WTC11 (cell line): ENCODE measurements around the gene UNC93A. TPM values are rescaled to one million over a fixed set of nuclear protein-coding genes. Genes with fewer than 3 reads are reported as not detected.

Experiments used
- ATAC-seq: fragments of 200-7000 bp; cut with Tn5 transposase; 2 replicates; pipeline ENCODE4 v1.10.0; 2021; ENCODE audit warnings: mild to moderate bottlenecking, moderate library complexity
- CTCF ChIA-PET: fragments of 300-600 bp; sonication (Branson Sonifier 250); formaldehyde crosslinking; loops from one replicate; lab custom pipeline; 2021; ENCODE audit warnings: antibody characterized with exemption; lab: Charles Lee
- POLR2A ChIA-PET: fragments of 350-600 bp; sonication (Branson Sonifier 250); formaldehyde crosslinking; loops from one replicate; lab custom pipeline; 2021; ENCODE audit warnings: antibody characterized with exemption; lab: Charles Lee
- DNase-seq: peaks from one replicate; pipeline ENCODE4 v3.0.0; 2021; ENCODE audit warnings: low spot score
- H3K27ac Mint-ChIP-seq: 2 replicates; pipeline ENCODE4 v1.8.0; 2021; ENCODE audit warnings: mixed read lengths
- H3K27me3 Mint-ChIP-seq: 2 replicates; pipeline ENCODE4 v1.8.0; 2021; ENCODE audit warnings: low read depth, mild to moderate bottlenecking, moderate library complexity, mixed read lengths
- H3K36me3 Mint-ChIP-seq: 2 replicates; pipeline ENCODE4 v1.8.0; 2021; ENCODE audit warnings: mixed read lengths
- H3K4me1 Mint-ChIP-seq: 2 replicates; pipeline ENCODE4 v1.8.0; 2022; ENCODE audit warnings: mixed read lengths
- H3K4me3 Mint-ChIP-seq: 2 replicates; pipeline ENCODE4 v1.8.0; 2021; ENCODE audit warnings: mild to moderate bottlenecking, moderate library complexity, mixed read lengths
- H3K9me3 Mint-ChIP-seq: 2 replicates; pipeline ENCODE4 v1.8.0; 2021; ENCODE audit warnings: mixed read lengths
- GABPB1 ChIP-seq: sonication (generic); formaldehyde crosslinking; IDR thresholded peaks from 2 replicates; pipeline ENCODE4 v1.8.1; 2023; ENCODE audit warnings: mild to moderate bottlenecking, missing genetic modification reagents
- GTF2I ChIP-seq: fragments of 250-450 bp; sonication (Bioruptor Pico); conservative IDR thresholded peaks from 2 replicates; pipeline ENCODE4 v1.4.0; 2021; ENCODE audit warnings: mild to moderate bottlenecking
- HMGA2 ChIP-seq: fragments of 250-450 bp; sonication (Bioruptor Pico); IDR thresholded peaks from 2 replicates; pipeline ENCODE4 v1.4.0; 2021; ENCODE audit warnings: mild to moderate bottlenecking, moderate library complexity
- JUN ChIP-seq: sonication (generic); formaldehyde crosslinking; IDR thresholded peaks from 2 replicates; pipeline ENCODE4 v1.8.0; 2023; ENCODE audit warnings: mild to moderate bottlenecking, missing genetic modification reagents
- NFATC4 ChIP-seq: fragments of 250-450 bp; sonication (Bioruptor Pico); IDR thresholded peaks from 2 replicates; pipeline ENCODE4 v1.9.0; 2021; ENCODE audit warnings: mild to moderate bottlenecking
- NFYB ChIP-seq: sonication (generic); formaldehyde crosslinking; conservative IDR thresholded peaks from 2 replicates; pipeline ENCODE4 v1.8.0; 2022; ENCODE audit warnings: low read depth, missing genetic modification reagents
- NR2C2 ChIP-seq: sonication (generic); formaldehyde crosslinking; IDR thresholded peaks from 2 replicates; pipeline ENCODE4 v1.8.0; 2022; ENCODE audit warnings: mild to moderate bottlenecking, missing genetic modification reagents
- RORB ChIP-seq: fragments of 250-450 bp; sonication (Bioruptor Pico); IDR thresholded peaks from 2 replicates; pipeline ENCODE4 v1.9.0; 2021; ENCODE audit warnings: mild to moderate bottlenecking
- TEAD4 ChIP-seq: sonication (generic); formaldehyde crosslinking; IDR thresholded peaks from 2 replicates; pipeline ENCODE4 v1.8.0; 2022; ENCODE audit warnings: mild to moderate bottlenecking, missing genetic modification reagents
- ZNF121 ChIP-seq: sonication (generic); formaldehyde crosslinking; IDR thresholded peaks from 2 replicates; pipeline ENCODE4 v1.8.0; 2023; ENCODE audit warnings: missing genetic modification reagents
- ZNF219 ChIP-seq: sonication (generic); formaldehyde crosslinking; IDR thresholded peaks from 2 replicates; pipeline ENCODE4 v1.8.0; 2023; ENCODE audit warnings: missing genetic modification reagents, mild to moderate bottlenecking, borderline replicate concordance
- ZNF232 ChIP-seq: sonication (generic); formaldehyde crosslinking; IDR thresholded peaks from 2 replicates; pipeline ENCODE4 v1.8.0; 2022; ENCODE audit warnings: mild to moderate bottlenecking, missing genetic modification reagents
- total RNA-seq: library from RNA; stranded (reverse); gene quantifications from 3 replicates; pipeline ENCODE4 v1.2.3, GENCODE V29; 2021
- TF ChIP-seq, protein P1 (sequence below): sonication (generic); formaldehyde crosslinking; conservative IDR thresholded peaks from 2 replicates; pipeline ENCODE4 v1.8.1; 2022; ENCODE audit warnings: mild to moderate bottlenecking, missing genetic modification reagents
- TF ChIP-seq, protein P2 (sequence below): sonication (generic); formaldehyde crosslinking; IDR thresholded peaks from 2 replicates; pipeline ENCODE4 v1.8.0; 2022; ENCODE audit warnings: mild to moderate bottlenecking, missing genetic modification reagents
- TF ChIP-seq, protein P3 (sequence below): sonication (generic); formaldehyde crosslinking; IDR thresholded peaks from 2 replicates; pipeline ENCODE4 v1.8.0; 2022; ENCODE audit warnings: mild to moderate bottlenecking, missing genetic modification reagents
- TF ChIP-seq, protein P4 (sequence below): fragments of 250-450 bp; sonication (Bioruptor Pico); IDR thresholded peaks from 2 replicates; pipeline ENCODE4 v2.1.2; 2022; ENCODE audit warnings: mild to moderate bottlenecking, moderate library complexity
- TF ChIP-seq, protein P5 (sequence below): fragments of 250-450 bp; sonication (Bioruptor Pico); conservative IDR thresholded peaks from 2 replicates; pipeline ENCODE4 v1.9.0; 2021; ENCODE audit warnings: mild to moderate bottlenecking
- TF ChIP-seq, protein P6 (sequence below): sonication (generic); formaldehyde crosslinking; IDR thresholded peaks from 2 replicates; pipeline ENCODE4 v1.8.0; 2023; ENCODE audit warnings: missing genetic modification reagents

UNC93A gene
- total RNA-seq, 1 experiment from 2014 or later, result 0.70 TPM

DNA sequence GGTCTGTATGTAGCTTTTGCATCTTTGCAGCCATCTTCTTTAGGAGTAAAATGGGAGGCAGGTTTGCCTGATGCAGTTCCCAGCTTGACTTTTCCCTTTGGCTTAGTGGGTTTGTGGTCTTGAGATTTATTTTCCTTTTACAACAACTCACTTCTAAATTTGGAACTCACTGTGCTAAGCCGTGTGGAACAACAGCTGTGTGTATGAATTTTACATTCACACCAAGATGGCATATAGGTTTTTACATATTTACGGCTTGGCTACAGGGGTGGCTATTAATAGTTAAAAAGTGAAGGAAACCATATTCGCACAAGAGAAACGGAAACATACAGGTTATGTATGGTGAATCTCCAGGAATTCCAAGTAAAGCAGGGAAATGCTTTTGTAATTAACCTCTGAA is 36.3 kb downstream of the UNC93A start:
- DNase-seq (no peak), ATAC-seq (no peak)
- no peak overlapping the region for H3K4me3 Mint-ChIP-seq
- TF ChIP-seq, protein P1, sequence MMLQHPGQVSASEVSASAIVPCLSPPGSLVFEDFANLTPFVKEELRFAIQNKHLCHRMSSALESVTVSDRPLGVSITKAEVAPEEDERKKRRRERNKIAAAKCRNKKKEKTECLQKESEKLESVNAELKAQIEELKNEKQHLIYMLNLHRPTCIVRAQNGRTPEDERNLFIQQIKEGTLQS (CRISPR knock-in tag), result no peak
- TF ChIP-seq RORB (CRISPR knock-in tag) (no peak), NFATC4 (no peak), NR2C2 (CRISPR knock-in tag) (no peak), GTF2I (CRISPR knock-in tag) (no peak), ZNF232 (CRISPR knock-in tag) (no peak)
- peaks cover 6% of the 10 kb centered on the region for H3K27me3 Mint-ChIP-seq
- no peak overlapping the region for H3K27ac Mint-ChIP-seq
- H3K36me3 Mint-ChIP-seq, result peaks cover 19% of the 10 kb centered on the region
- POLR2A ChIA-PET, result no interaction called here
- CTCF ChIA-PET, result no interaction called here
- 0 out of 2 replicates have a peak, but pooled peaks cover 3% of the 10 kb centered on the region for H3K4me1 Mint-ChIP-seq
- peaks cover 30% of the 10 kb centered on the region for H3K9me3 Mint-ChIP-seq

DNA sequence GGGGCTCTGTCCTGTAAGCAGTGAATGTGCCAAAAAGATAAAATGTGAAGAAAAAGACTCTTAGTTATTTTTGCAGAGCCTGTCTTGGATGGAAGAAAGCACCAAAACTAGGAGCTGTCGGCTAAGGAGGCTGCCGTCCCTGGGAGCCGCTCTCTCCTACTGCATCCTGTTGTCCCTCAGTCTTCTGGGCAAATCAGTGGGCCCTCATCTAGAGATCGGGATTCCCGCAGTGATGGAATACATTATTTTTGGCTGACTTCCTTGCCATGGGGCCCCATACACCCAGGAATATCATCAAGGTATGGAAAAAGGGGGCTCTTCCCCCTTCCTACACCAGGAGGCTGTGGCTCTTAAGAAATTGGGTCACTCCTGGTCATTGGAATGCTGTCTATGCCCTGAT is 37.0 kb downstream of the UNC93A start:
- CTCF ChIA-PET, result interaction anchor here (0.6 to 1.4 kb wide), 4 partner anchors 23 to 553 kb away, joined by 3 to 9 read pairs (median 4); no protein-coding TSS in a partner anchor
- Mint-ChIP-seq H3K4me3 (no peak overlapping the region), H3K9me3 (peaks cover 30% of the 10 kb centered on the region), H3K27ac (no peak overlapping the region), H3K4me1 (0 out of 2 replicates have a peak, but pooled peaks cover 3% of the 10 kb centered on the region), H3K36me3 (peaks cover 19% of the 10 kb centered on the region), H3K27me3 (peaks cover 6% of the 10 kb centered on the region)
- TF ChIP-seq, protein P2, sequence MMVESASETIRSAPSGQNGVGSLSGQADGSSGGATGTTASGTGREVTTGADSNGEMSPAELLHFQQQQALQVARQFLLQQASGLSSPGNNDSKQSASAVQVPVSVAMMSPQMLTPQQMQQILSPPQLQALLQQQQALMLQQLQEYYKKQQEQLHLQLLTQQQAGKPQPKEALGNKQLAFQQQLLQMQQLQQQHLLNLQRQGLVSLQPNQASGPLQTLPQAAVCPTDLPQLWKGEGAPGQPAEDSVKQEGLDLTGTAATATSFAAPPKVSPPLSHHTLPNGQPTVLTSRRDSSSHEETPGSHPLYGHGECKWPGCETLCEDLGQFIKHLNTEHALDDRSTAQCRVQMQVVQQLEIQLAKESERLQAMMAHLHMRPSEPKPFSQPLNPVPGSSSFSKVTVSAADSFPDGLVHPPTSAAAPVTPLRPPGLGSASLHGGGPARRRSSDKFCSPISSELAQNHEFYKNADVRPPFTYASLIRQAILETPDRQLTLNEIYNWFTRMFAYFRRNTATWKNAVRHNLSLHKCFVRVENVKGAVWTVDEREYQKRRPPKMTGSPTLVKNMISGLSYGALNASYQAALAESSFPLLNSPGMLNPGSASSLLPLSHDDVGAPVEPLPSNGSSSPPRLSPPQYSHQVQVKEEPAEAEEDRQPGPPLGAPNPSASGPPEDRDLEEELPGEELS (CRISPR knock-in tag), result no peak
- TF ChIP-seq ZNF121 (CRISPR knock-in tag) (no peak), JUN (no peak)
- DNase-seq (no peak), ATAC-seq (no peak)
- POLR2A ChIA-PET, result no interaction called here

DNA sequence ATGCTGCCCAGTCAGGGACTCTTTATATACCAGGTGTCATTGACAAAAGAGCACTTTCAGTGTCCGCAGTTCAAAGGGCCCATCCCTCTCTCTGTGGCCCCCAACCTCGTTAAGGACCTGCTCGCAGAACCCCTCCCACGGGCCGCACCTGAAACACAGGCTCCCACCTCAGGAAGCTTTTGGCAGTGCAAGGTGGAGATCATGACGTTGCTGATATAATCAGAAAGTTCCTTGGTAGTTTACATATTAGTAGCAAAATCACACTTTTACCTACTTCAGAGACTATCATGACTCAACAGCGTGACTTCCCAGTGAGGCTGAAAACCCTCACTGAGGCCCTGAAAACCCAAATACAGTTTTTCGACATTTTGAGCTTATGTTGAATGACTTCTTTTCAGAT is 37.9 kb downstream of the UNC93A start:
- TF ChIP-seq HMGA2 (CRISPR knock-in tag) (no peak), GABPB1 (CRISPR knock-in tag) (no peak), ZNF219 (no peak), NFYB (no peak), TEAD4 (CRISPR knock-in tag) (no peak)
- TF ChIP-seq, protein P3, sequence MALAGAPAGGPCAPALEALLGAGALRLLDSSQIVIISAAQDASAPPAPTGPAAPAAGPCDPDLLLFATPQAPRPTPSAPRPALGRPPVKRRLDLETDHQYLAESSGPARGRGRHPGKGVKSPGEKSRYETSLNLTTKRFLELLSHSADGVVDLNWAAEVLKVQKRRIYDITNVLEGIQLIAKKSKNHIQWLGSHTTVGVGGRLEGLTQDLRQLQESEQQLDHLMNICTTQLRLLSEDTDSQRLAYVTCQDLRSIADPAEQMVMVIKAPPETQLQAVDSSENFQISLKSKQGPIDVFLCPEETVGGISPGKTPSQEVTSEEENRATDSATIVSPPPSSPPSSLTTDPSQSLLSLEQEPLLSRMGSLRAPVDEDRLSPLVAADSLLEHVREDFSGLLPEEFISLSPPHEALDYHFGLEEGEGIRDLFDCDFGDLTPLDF (CRISPR knock-in tag), result no peak
- TF ChIP-seq, protein P4, sequence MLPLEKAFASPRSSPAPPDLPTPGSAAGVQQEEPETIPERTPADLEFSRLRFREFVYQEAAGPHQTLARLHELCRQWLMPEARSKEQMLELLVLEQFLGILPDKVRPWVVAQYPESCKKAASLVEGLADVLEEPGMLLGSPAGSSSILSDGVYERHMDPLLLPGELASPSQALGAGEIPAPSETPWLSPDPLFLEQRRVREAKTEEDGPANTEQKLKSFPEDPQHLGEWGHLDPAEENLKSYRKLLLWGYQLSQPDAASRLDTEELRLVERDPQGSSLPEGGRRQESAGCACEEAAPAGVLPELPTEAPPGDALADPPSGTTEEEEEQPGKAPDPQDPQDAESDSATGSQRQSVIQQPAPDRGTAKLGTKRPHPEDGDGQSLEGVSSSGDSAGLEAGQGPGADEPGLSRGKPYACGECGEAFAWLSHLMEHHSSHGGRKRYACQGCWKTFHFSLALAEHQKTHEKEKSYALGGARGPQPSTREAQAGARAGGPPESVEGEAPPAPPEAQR (CRISPR knock-in tag), result no peak
- TF ChIP-seq, protein P5, sequence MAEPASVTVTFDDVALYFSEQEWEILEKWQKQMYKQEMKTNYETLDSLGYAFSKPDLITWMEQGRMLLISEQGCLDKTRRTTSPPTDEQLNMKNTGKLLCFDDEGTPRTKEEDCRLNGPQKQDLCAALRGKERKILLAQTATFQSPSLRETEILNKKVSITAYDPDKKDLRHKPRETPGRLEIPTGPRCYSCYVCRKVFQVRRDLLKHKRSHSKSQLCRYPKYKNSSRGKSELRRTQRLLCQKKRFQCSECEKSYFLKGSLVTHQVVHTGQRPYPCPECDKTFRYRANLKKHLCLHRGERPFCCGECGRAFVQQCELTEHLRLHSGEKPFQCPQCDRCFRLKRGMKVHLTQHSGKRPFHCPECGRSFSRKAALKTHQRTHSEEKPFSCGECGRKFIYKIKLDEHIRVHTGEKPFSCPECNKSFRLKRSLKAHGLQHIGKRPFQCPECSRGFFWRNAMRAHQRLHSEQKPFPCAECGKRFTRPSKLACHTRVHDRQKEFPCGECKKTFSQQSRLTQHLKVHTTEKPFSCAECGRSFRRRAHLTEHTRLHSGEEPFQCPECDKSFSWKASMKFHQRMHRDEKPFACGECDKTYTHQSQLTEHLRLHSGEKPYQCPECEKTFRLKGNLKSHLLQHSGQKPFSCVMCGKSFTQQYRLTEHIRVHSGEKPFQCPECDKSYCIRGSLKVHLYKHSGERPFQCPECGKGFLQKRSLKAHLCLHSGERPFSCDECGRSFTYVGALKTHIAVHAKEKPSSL (CRISPR knock-in tag), result no peak
- TF ChIP-seq, protein P6, sequence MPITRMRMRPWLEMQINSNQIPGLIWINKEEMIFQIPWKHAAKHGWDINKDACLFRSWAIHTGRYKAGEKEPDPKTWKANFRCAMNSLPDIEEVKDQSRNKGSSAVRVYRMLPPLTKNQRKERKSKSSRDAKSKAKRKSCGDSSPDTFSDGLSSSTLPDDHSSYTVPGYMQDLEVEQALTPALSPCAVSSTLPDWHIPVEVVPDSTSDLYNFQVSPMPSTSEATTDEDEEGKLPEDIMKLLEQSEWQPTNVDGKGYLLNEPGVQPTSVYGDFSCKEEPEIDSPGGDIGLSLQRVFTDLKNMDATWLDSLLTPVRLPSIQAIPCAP (CRISPR knock-in tag), result no peak
- H3K27me3 Mint-ChIP-seq, result peaks cover 6% of the 10 kb centered on the region
- DNase-seq (no peak), ATAC-seq (peak; percentile 78)
- CTCF ChIA-PET, result interaction anchor here (0.5 to 1.4 kb wide), 6 partner anchors 14 to 554 kb away, joined by 3 to 9 read pairs (median 3); no protein-coding TSS in a partner anchor
- H3K9me3 Mint-ChIP-seq, result peaks cover 30% of the 10 kb centered on the region
- H3K4me3 Mint-ChIP-seq, result no peak overlapping the region
- H3K36me3 Mint-ChIP-seq, result peaks cover 19% of the 10 kb centered on the region
- H3K4me1 Mint-ChIP-seq, result 0 out of 2 replicates have a peak, but pooled peaks cover 3% of the 10 kb centered on the region
- POLR2A ChIA-PET, result no interaction called here
- no peak overlapping the region for H3K27ac Mint-ChIP-seq
